Left colon (tissue), 2 donors: Measurements from ENCODE around the gene CXCL3. TPM values are rescaled to one million over a fixed set of nuclear protein-coding genes. Genes with fewer than 3 reads are reported as not detected.
A peak's percentile ranks its signal among the peaks of the same experiment; 100 is the strongest.

ENCODE experiments used
- ATAC-seq: fragments of 200-7000 bp; cut with Tn5 transposase; one replicate; pipeline ENCODE4 v1.9.1; 2020; ENCODE audit warnings: mild to moderate bottlenecking, moderate library complexity
- DNase-seq, 2 donors: peaks; one replicate each; pipeline ENCODE4 v3.0.0-alpha.2; 2020
- intact Hi-C, 2 donors: fragments of 100-400 bp; cut with DNase I in 1 of 2; cut with micrococcal nuclease in 1 of 2; formaldehyde crosslinking; loops; one replicate each; pipeline versions ENCODE4 v1.11.2 to v1.14.0; 2022; cut with DNase I, micrococcal nuclease
- total RNA-seq, 2 donors: library from RNA; stranded (reverse); fragmentation: NEBNext Ultra II Directional; extraction: Animal tissue kit (Norgen Biotek cat#: 25700); gene quantifications; one replicate each; pipeline ENCODE4 v1.2.1, GENCODE V29; 2021
- donor health status: DM: no; HTN: no; CAD: no.
- donor health status: DM: yes; HTN: yes; CAD: no.

Gene CXCL3
- total RNA-seq, 2 donors from 2014 or later: 3.5 to 20.8 TPM

DNA sequence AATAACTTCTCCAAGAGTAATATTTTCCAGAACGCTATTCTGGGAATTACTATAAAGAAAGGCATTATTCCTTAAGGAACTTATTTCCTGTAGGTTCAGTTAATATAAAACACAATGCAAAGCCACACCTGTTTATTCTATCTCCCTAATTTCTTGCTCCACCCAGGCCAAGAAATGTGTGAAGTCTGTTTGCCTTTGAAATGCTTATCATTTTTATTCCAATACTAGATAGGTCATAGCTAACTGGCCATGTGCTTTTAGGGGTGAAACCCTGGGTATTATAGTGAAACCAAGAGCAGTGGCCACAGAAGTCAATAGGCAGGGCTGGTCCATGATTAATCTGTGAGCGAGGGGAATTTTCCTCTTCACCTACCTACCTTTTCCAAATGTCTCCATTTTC is 14.8 kb downstream of the CXCL3 start:
- DNase-seq (peak in 1 of 2 donors; percentile 30), ATAC-seq (peak; percentile 97)
- intact Hi-C loops: no loop called here

GRCh38 chr4:74021601-74022000 is 16.9 kb downstream of the CXCL3 start:
- DNase-seq: no peak
- intact Hi-C loops: no loop called here
- ATAC-seq: peak; percentile 35

- DNase-seq: no peak
- ATAC-seq: no peak
- intact Hi-C loops: no loop called here
Measured at GRCh38 chr4:74018771-74019170, 19.7 kb downstream of the CXCL3 start.

DNA sequence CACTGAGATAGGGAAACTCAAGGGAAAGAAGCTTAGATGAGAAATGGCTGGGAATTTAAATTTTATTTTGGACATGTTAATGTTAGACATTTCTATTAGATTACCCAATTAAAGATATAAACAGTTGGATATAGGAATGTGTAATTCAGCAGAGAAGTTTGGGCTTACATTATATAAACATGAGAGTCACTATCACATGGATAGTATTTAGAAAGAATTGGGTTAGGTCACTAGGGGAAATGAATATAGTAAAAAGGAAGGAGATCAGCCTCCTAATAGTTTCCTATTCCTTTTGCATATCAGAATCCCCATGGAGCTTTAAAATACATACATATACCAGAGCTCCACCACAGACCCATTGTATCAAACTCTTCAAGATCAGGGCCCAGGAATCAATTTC is 20.4 kb downstream of the CXCL3 start:
- ATAC-seq (no peak), DNase-seq (no peak)
- intact Hi-C loops: no loop called here

- DNase-seq (no peak), ATAC-seq (peak; percentile 49)
- intact Hi-C loops: no loop called here
Measured at GRCh38 chr4:74016068-74016467, 22.4 kb downstream of the CXCL3 start.

- intact Hi-C loops: no loop called here
- no peak for DNase-seq
- ATAC-seq: no peak
Measured at GRCh38 chr4:74015126-74015780, 23.2 kb downstream of the CXCL3 start.

DNA sequence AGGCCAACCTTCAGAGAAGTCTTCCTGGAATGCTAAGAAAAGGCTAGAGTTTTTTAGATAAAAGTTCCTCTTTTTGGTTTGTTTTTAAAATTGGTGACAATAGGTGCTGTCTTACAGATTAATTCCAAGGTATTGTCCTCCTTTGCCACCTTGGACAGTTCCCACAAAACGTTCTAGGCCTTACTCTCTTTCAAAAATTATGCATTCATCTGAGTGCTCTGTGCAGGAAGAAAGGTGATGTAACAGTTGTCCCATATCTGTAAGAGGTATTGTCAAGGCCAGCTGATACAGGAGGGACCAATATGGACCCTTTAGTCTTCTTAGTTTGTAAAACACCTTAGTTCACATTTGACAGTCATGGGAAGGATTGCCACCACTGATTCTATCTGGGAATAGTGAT is 24.2 kb downstream of the CXCL3 start:
- no peak for DNase-seq

GRCh38 chr4:74013264-74013663 is 25.2 kb downstream of the CXCL3 start:
- intact Hi-C loops: no loop called here
- ATAC-seq: no peak
- DNase-seq: no peak

More for the DNA sequence above, 24.2 kb downstream of the CXCL3 start:
- intact Hi-C loops: no loop called here
- ATAC-seq: no peak

- ATAC-seq (no peak), DNase-seq (no peak)
- intact Hi-C loops: no loop called here
Measured at GRCh38 chr4:74012130-74012529, 26.4 kb downstream of the CXCL3 start.

DNA sequence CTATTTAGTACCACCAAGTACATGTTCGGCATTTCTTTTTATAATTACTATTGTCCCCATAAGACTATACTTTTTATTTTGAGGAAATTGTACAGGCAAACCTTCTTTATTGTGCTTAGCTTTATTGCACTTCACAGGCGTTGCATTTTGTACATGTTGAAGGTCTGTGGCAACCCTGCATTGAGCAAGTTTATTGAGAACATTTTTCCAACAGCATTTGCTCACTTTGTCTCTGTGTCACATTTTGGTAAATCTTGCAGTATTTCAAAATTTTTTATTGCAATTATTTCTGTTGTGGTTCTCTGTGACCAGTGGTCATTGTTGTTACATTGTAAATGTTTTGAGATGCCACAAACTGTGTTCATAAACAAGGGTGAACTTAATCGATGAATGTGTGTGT is 29.2 kb downstream of the CXCL3 start:
- intact Hi-C loops: no loop called here
- peak; percentile 51 for ATAC-seq

GRCh38 chr4:74006009-74006476 is 32.4 kb downstream of the CXCL3 start:
- DNase-seq (no peak), ATAC-seq (no peak)
- intact Hi-C loops: no loop called here

More for the DNA sequence above, 29.2 kb downstream of the CXCL3 start:
- DNase-seq: no peak

DNA sequence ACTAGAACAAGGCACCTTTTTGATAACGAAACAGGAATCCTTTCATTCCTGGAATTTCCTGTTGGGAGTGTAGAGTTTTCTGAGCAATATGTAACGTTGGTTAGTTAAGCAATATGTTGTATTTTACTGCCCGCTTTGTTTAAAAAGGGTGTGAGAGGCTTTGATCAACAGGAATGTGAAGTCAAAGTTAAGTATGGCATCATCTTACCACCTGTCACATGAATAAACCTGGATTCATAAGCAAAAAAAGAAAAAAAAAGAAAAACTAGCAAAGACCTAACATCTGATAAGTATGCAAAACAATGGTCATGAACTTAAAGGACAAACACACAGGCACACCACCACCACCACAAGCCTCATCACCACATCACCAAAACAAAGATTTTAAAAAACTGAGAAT is 33.0 kb downstream of the CXCL3 start:
- ATAC-seq (peak; percentile 94), DNase-seq (no peak)
- intact Hi-C loops: no loop called here

DNA sequence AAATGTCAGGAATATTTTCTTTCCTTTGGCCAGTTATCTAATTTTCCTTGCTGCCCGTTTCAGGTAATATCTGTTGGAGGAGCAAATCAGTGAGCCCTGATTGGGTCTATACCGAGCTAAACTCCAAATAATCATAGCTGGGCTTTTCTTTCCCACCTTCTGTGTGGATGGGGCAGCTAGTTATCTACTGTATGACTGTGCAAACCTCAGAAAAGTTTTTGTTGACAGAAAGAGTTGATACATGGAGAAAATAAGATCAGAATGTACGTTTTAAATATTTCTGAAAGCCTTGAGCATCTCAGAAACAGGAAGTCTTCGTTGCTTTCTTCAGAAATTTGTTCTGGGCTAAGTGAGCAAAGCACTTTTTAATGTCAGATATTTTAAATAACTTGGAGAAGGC is 33.8 kb downstream of the CXCL3 start:
- DNase-seq (no peak), ATAC-seq (no peak)
- intact Hi-C loops: no loop called here

DNA sequence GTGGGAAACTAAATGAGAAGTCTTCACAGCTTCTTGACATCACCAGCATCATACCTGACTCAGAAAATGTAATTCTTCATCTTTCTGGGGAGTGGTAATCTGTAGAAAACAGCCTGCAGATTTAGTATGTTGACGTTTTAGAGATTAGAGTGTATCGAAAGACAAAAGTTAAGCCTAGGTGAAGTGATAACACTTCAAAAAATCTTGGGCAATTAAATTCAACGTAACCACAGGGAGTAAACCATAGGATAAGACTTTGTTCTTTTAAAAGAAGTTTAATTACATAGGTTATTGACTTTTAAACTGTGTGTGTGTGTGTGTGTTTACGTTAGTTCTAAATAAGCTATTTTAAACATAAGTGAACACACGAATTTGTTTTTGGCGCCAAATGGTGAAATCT is 38.2 kb downstream of the CXCL3 start:
- ATAC-seq (peak; percentile 67), DNase-seq (no peak)
- intact Hi-C loops: no loop called here

DNA sequence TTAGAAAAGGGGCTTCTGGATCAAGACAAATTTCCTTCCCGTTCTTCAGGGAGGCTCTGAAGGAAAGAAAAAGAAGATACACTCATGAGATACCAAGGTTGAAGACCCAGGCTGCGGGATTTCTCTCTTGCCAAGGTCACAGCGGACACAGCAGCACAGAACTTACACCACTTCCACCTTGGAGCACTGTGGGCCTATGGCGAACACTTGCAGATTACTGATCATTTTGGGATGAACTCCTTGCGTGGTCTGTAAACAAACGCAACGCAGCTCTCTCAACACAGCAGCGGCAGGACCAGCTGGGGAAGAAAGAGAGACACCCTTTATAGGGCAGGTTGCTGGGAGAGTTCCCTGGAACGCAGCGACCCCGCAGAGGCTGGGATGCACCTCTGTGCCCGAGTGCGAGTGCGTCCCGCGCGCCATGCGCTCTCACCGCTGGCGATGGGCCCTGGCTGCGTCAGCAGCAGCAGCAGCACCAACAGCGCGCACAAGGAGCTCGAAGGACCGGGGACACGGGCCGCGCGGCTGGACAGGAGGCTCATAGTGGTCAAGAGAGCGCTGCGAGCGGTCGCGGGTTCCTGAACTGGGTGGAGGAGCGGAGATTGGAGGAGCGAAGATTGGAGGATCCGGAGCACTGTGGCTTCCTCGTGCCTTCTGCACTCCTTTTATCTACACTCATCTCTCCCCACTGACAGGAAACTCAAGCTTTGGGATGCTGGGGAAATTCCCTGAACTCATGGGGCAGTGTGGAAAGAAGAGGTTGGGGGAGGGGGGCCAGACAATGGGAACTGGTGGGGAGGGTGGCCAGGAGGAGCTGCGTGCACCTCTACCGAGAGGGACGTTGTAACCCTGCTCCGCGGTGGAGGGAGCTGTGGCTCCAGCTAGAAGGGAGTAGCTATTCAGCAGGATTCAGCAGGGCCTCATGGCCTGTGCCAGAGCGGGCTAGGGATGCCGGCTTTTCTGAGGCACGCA is 40.2 kb downstream of the CXCL3 start, which contains the start of gene CXCL5:
TSS of gene CXCL5 (minus strand) at position 638 of the 972 bp plus-strand sequence. CDS start at position 542, 96 bp downstream.
- no peak for ATAC-seq
- DNase-seq: no peak
- intact Hi-C loops: no loop called here

- DNase-seq (no peak), ATAC-seq (no peak)
- intact Hi-C loops: no loop called here
Measured at GRCh38 chr4:73992050-73992449, 46.4 kb downstream of the CXCL3 start.

GRCh38 chr4:73991742-73992000 is 46.8 kb downstream of the CXCL3 start:
- intact Hi-C loops: no loop called here

DNA sequence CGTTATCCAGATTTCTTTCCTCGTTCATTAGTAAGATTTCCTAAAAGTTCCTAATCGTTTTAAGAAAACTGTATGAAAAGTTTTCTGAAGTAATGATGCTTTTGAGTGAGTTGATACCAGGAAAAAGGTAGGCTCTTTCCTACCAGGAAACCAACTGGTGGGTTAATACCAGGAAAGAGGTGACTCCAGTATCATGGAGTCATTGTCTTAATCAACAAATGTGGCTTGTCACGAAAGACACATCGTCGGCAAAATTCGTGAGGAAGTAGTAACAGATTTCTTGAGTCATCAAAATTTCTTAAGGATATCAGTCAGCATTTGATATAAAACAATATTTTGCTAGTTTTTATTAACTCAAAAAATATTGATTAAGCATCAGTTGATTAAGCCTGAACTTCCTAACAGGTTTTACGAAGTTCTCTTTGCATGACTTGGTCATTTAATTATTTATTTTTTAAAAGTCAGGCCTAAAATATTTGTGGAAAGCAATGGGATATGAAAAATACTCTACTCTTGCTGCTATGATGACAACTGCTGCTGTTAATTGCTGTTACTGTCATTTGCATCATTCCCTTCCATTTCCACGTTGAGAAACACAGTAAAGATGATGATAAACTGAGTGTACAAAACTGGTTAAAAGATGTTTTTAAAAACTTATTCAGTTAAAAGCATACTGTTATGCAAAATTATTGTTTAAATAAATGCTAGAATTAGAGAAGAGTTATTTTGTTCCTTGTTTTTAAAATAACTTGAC is 47.3 kb downstream of the CXCL3 start:
- no peak for DNase-seq
- intact Hi-C loops: no loop called here
- no peak for ATAC-seq

More at GRCh38 chr4:73991742-73992000, 46.8 kb downstream of the CXCL3 start:
- ATAC-seq (no peak), DNase-seq (no peak)

DNA sequence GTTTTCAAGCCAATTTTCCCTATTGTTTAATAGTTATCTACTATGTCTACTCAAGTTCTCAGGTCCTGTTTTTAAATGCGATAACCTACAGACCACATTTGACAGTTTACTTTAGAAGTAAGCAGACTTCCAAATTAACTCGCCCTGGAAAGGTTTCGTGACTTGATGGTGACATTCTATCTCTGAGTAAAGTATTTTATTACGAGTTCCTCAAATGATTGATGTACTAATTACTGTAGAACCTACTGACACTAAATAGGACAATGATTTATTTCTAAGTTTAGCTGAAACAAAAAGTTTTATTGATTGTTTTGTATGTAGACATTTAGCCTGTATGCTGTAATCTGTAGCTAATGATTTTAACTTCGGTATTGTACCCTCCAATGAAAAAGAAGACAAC is 48.6 kb downstream of the CXCL3 start:
- intact Hi-C loops: no loop called here
- ATAC-seq: no peak
- DNase-seq: no peak
